ENCODE measurements around the gene PLXND1.

PLXND1 gene

DNA sequence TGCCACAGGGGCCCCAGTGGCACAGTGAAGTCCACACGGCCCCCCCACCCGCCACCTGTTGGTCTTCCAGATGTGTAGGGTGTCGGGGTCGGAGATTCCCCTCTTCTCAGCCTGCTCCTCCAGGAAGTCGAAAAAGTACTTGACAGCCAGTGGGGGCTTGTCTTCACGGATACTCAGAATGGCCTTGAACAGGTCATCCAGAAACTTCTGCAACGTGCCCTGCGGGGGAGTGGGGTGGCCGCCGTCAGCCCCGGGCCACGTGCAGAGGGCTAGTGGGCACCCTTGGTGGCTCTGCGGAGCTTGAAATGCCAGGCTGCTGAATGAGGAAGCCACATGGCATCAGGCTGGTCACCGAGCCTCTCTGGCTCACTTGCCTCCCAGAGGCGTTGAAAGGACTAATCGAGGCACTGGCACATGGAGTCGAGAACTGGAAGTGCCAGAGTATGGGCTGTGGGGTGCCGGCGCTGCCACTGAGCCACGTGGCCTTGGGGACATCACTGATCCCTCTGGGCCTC, 46.9 kb downstream of the PLXND1 start:
- WGBS: 95% methylated on average over 20 of the region's 20 CpGs

DNA sequence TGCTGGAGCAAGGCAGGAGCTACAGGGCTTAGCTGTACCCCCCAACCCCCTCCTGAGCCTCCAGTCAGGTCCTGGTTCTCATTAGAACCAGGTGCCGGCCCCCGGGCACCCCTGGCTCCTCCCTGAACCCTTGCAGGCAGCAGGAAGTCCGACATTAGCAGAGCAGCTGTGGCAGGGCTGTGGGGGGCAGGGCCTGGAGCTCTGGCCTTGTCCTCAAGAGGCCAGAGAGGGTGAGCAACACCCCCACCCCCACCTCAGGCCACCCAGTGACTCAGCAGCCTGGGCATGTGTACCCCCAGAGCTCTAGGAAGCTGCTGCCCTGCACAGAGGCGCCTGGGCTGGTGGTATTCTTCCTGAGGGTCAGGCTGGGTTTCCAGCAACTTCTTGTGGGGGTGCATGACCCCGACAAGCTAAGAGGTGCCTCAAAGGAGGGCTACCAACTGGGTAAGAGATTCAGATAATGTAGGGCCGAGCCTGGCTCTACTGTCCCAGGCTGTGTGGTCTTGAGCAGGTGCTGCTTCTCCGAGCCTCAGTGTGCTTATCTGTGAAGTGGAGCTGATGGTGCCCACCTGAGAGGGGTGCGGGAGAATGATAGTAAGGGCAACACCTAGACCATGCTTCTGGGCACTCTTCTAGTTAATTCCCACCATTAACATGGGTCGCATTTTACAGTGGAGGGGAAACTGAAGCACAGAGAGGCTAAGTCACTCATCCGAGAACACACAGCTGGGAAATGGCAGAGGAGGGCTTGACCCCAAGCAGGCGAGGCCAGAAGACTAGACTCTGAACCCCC, 47.5 kb downstream of the PLXND1 start:
- peaks cover 16% of the 10 kb centered on the region for H3K36me3 ChIP-seq (ENCODE audit: insufficient read depth, low read length)
- 89% methylated on average over 11 of the region's 11 CpGs for WGBS
- no peaks in the 10 kb centered on the region; the same call in 1 of the 2 replicates for H3K4me1 ChIP-seq (ENCODE audit: insufficient read depth, low read length)
- no peaks in the 10 kb centered on the region for H3K9me3 ChIP-seq (ENCODE audit: insufficient read depth, low read depth, low read length)
- no peaks in the 10 kb centered on the region for H3K27me3 ChIP-seq (ENCODE audit: insufficient read depth, low read length)
- H3K9ac ChIP-seq (ENCODE audit: low read depth, low read length): no peak overlapping the region
- H3K4me3 ChIP-seq (ENCODE audit: low read length): no peak overlapping the region
- H3K27ac ChIP-seq (ENCODE audit: low read depth, low read length): no peak overlapping the region

More for the DNA sequence above, 46.9 kb downstream of the PLXND1 start:
- no peak overlapping the region for H3K9ac ChIP-seq (ENCODE audit: low read depth, low read length)
- H3K36me3 ChIP-seq (ENCODE audit: insufficient read depth, low read length): peaks cover 16% of the 10 kb centered on the region
- no peaks in the 10 kb centered on the region; the same call in 1 of the 2 replicates for H3K4me1 ChIP-seq (ENCODE audit: insufficient read depth, low read length)
- no peak overlapping the region for H3K4me3 ChIP-seq (ENCODE audit: low read length)
- H3K27me3 ChIP-seq (ENCODE audit: insufficient read depth, low read length): no peaks in the 10 kb centered on the region
- no peaks in the 10 kb centered on the region for H3K9me3 ChIP-seq (ENCODE audit: insufficient read depth, low read depth, low read length)
- no peak overlapping the region for H3K27ac ChIP-seq (ENCODE audit: low read depth, low read length)

DNA sequence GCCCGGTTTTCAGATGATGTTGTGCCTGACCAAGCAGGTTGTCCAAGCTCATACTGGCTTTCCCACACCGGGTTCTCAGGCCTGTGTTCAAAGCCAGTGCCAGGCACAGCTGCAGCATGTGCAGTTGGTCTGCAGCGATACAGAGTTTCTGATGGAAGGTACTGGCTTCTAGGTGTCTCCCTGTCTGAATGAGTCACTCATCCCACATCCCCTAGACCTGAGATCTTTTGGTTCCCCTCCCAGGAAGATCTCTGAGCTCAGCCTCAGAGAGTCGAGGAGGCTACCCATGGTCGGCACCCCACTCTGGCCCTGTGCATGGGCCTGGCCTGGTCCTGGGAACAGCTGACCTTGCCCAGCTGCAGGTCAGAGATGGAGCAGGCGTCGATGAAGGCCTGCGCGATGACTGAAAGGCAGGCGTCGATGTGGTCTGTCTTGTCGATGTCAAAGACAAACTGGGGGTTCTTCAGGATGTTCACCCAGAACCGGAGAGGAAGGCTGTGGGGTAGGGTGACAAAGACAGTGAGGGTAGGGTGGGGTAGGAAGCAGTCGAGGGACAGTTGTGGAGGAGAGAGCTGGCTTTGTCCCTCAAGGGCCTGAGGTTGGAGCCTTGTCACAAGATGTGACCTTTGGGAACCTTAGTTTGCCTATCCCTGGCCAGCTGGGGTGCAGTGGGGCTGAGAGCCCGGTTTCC, 48.2 kb downstream of the PLXND1 start:
- no peak overlapping the region for H3K27ac ChIP-seq (ENCODE audit: low read depth, low read length)
- no peaks in the 10 kb centered on the region for H3K27me3 ChIP-seq (ENCODE audit: insufficient read depth, low read length)
- H3K9ac ChIP-seq (ENCODE audit: low read depth, low read length): no peak overlapping the region; the same call in 1 of the 2 replicates
- 93% methylated on average over 15 of the region's 15 CpGs for WGBS
- no peaks in the 10 kb centered on the region for H3K9me3 ChIP-seq (ENCODE audit: insufficient read depth, low read depth, low read length)
- H3K4me3 ChIP-seq (ENCODE audit: low read length): no peak overlapping the region
- peaks cover 16% of the 10 kb centered on the region for H3K36me3 ChIP-seq (ENCODE audit: insufficient read depth, low read length)
- H3K4me1 ChIP-seq (ENCODE audit: insufficient read depth, low read length): no peaks in the 10 kb centered on the region; the same call in 1 of the 2 replicates

DNA sequence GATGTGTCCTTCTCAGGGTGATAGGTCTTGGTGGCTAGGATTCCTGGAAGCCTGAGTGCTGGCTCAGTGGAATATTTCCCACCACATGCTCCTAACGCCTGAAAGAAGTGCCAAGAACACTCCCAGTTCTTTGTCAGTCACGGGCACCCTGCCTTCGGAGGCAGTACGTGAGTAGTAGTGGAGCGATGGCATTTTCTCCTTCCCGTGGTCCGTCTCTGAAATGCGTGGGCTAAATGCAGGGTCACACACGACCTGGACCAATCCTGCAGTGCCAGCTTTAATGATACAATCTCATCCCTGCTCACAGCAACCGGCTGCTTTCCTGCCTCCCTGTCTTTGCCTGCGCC, 49.0 kb downstream of the PLXND1 start:
- H3K4me1 ChIP-seq (ENCODE audit: insufficient read depth, low read length): no peaks in the 10 kb centered on the region; the same call in 1 of the 2 replicates
- H3K36me3 ChIP-seq (ENCODE audit: insufficient read depth, low read length): peaks cover 14% of the 10 kb centered on the region
- no peak overlapping the region for H3K9ac ChIP-seq (ENCODE audit: low read depth, low read length)
- H3K27ac ChIP-seq (ENCODE audit: low read depth, low read length): no peak overlapping the region
- no peaks in the 10 kb centered on the region for H3K27me3 ChIP-seq (ENCODE audit: insufficient read depth, low read length)
- H3K9me3 ChIP-seq (ENCODE audit: insufficient read depth, low read depth, low read length): no peaks in the 10 kb centered on the region
- 91% methylated on average over 11 of the region's 11 CpGs for WGBS
- H3K4me3 ChIP-seq (ENCODE audit: low read length): no peak overlapping the region

DNA sequence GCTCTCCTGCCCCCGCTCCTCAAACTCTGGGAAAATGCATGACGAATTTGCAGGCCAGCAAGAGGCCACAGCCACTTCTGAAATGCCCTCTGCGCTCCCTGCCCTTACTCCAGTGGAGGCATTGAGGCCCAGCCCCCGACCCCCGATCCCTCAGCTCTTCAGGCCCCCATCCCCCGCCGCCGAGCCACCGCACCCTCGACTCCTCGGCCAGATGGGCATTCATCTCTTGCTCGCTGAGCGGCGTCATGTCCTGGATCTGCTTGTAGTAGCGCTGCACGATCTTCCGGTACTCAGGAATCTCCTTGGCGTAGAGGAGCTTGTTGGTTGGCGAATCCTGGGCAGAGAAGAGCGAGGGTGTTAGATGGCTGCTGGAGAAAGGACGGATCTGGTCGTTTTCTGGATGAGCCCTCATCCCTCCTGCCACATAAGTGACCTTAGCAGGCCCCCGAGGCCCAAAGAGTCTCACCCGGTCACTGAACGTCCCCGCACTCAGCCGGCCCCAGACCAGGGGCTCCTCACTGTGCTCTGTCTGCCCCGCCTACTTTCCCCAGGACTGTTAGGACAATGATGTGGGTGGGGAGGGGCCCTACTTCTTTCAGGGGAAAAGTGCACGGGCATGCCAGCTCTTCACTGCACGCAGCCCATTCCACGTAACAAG, 49.5 kb downstream of the PLXND1 start:
- Histone ChIP-seq H3K27me3 (ENCODE audit: insufficient read depth, low read length) (no peaks in the 10 kb centered on the region), H3K36me3 (ENCODE audit: insufficient read depth, low read length) (peaks cover 11% of the 10 kb centered on the region), H3K9me3 (ENCODE audit: insufficient read depth, low read depth, low read length) (no peaks in the 10 kb centered on the region), H3K4me3 (ENCODE audit: low read length) (no peak overlapping the region), H3K4me1 (ENCODE audit: insufficient read depth, low read length) (no peaks in the 10 kb centered on the region; the same call in 1 of the 2 replicates), H3K27ac (ENCODE audit: low read depth, low read length) (no peak overlapping the region), H3K9ac (ENCODE audit: low read depth, low read length) (no peak overlapping the region)
- 87% methylated on average over 31 of the region's 31 CpGs for WGBS

DNA sequence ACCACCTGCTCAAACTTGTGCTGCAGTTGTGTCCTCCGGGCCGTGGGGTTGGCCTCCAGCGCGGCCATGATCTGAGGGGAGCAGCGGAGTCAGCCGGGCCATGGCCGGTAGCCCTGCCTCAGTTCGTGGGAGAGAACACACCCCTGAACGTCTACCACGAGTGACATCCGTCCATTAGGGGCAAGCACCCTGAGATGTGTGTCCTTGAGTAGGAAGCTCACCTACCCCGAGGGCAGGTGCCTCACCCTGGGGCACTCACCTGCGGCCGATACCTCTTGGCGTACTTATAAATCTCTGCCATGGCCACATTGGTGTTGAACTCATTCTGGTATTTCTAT, 50.1 kb downstream of the PLXND1 start:
- Histone ChIP-seq H3K4me3 (ENCODE audit: low read length) (no peak overlapping the region), H3K36me3 (ENCODE audit: insufficient read depth, low read length) (peaks cover 11% of the 10 kb centered on the region), H3K27ac (ENCODE audit: low read depth, low read length) (no peak overlapping the region), H3K4me1 (ENCODE audit: insufficient read depth, low read length) (no peaks in the 10 kb centered on the region; the same call in 1 of the 2 replicates), H3K9me3 (ENCODE audit: insufficient read depth, low read depth, low read length) (no peaks in the 10 kb centered on the region), H3K27me3 (ENCODE audit: insufficient read depth, low read length) (no peaks in the 10 kb centered on the region), H3K9ac (ENCODE audit: low read depth, low read length) (no peak overlapping the region)
- 94% methylated on average over 15 of the region's 15 CpGs for WGBS

DNA sequence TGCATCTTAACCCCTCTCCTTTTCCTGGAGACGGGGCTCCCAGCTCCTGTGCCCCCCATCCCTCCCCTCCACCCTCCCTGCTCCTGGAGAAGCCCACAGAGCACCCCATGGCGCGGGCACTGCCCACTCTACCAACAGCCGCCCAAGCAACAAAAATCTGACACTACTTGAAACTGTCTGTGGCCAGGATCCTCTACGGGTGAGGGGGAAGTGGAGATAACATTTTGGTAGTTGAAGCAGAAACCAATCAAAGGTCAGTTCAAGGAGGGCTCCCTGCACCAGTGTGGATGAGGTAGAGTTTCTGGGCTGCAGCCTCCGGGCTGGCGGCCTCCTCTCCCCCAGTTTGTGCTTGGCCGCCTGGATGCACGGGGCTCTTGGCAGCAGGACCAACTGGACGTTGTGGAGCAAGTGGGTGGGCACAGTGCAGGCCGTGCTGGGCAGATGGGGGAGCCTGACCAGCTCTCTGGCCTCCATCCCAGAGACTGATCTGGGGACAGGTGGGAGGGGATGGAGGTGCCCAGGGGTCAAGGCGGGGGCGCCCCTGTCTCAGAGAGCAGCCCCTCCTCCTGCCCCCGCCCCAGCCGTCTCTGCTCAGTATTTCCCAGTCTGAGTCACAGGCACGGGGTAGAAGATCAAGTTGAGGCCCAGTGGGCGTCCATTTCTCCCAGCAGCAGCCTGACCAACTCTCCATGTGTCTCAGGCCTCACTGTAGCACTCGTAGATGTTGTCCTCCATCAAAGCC, 50.7 kb downstream of the PLXND1 start:
- peaks cover 11% of the 10 kb centered on the region for H3K36me3 ChIP-seq (ENCODE audit: insufficient read depth, low read length)
- WGBS: 94% methylated on average over 18 of the region's 18 CpGs

DNA sequence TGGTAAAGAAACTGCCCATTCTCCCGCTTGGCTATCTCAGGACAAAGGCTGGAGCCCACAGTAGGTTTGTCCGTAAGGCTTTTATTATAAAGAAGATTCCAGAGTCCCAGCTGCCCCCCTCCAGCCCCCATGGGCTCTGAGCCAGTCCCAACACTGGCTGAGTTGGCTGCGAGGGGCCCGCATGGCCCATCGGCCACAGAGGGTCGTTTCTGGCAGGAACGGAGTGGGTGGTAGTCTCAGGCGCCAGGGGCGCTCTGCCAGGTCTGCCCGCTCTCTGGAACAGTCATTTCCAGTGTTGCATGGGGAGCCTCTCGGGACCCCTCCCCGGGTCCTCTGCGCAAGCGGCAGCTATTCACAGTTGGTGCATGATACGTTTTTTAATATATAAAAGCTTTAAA, 51.3 kb downstream of the PLXND1 start:
- no peaks in the 10 kb centered on the region; the same call in 1 of the 2 replicates for H3K4me1 ChIP-seq (ENCODE audit: insufficient read depth, low read length)
- no peak overlapping the region for H3K9ac ChIP-seq (ENCODE audit: low read depth, low read length)
- no peaks in the 10 kb centered on the region for H3K27me3 ChIP-seq (ENCODE audit: insufficient read depth, low read length)
- no peak overlapping the region for H3K4me3 ChIP-seq (ENCODE audit: low read length)
- WGBS: 93% methylated on average over 15 of the region's 15 CpGs
- no peak overlapping the region for H3K27ac ChIP-seq (ENCODE audit: low read depth, low read length)
- peaks cover 11% of the 10 kb centered on the region for H3K36me3 ChIP-seq (ENCODE audit: insufficient read depth, low read length)
- no peaks in the 10 kb centered on the region for H3K9me3 ChIP-seq (ENCODE audit: insufficient read depth, low read depth, low read length)

More for the DNA sequence above, 50.7 kb downstream of the PLXND1 start:
- Histone ChIP-seq H3K27me3 (ENCODE audit: insufficient read depth, low read length) (no peaks in the 10 kb centered on the region), H3K27ac (ENCODE audit: low read depth, low read length) (no peak overlapping the region), H3K9me3 (ENCODE audit: insufficient read depth, low read depth, low read length) (no peaks in the 10 kb centered on the region), H3K4me3 (ENCODE audit: low read length) (no peak overlapping the region), H3K9ac (ENCODE audit: low read depth, low read length) (no peak overlapping the region), H3K4me1 (ENCODE audit: insufficient read depth, low read length) (no peaks in the 10 kb centered on the region; the same call in 1 of the 2 replicates)

DNA sequence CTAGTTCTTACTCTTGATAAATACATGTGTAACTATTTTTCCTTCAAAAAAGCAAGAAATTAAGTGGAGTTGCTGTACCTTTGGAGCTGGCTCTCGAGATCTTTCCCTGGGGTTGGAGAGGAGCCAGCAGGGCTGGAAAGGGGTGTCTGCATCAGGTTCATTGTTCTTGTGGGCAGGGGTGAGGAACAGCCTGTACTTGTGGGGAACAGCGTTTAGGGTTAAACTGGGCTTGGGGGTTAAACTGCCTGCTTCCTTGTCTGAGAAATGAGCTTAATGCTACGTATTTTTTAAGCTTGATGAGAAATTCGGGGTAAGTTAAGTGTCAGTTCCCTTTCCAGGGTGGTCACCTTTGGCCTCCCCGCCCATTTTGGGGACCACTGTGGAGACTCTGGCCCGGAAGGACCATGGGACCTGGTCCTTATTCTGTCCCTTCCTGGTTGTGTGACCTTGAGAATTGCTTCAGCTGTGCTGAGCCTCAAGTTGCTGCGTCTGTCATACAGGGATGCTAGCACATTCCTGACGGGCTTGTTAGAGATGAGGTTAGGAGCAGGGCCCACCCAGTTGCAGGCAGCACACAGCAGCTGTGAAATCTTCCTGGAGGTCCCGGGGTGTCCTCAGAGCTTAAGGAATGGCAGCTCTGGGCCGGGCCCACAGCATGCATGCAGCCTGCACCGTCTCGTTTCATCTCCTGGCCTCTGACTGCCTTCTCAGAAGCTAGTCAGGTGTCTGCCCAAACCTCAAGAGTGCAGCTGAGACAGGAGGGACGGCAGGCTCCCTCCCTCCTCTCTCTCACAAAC, 51.9 kb downstream of the PLXND1 start:
- Histone ChIP-seq H3K9ac (ENCODE audit: low read depth, low read length) (no peak overlapping the region), H3K4me3 (ENCODE audit: low read length) (no peak overlapping the region), H3K36me3 (ENCODE audit: insufficient read depth, low read length) (peaks cover 11% of the 10 kb centered on the region), H3K4me1 (ENCODE audit: insufficient read depth, low read length) (no peaks in the 10 kb centered on the region; the same call in 1 of the 2 replicates), H3K27me3 (ENCODE audit: insufficient read depth, low read length) (no peaks in the 10 kb centered on the region), H3K27ac (ENCODE audit: low read depth, low read length) (no peak overlapping the region), H3K9me3 (ENCODE audit: insufficient read depth, low read depth, low read length) (no peaks in the 10 kb centered on the region)
- WGBS: 85% methylated on average over 13 of the region's 13 CpGs

DNA sequence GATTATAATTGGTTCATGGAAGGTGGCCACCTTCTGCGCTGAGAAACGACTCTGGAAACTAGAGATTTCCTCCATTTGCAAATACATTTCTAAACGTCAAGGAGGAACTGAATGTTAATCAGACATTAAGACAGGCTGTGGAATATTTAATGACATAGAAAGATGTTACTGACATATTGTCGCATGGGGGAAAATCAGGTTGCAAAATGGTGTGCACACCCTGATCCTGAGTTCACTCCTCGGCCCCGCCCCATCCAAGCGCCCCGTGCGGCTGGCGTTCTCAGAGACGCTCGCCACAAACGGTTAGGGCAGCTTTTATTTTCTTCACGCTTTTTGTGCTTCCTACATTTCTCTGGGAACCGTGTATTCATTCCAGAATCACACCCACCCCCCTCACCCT, 52.8 kb downstream of the PLXND1 start:
- no peak overlapping the region for H3K9ac ChIP-seq (ENCODE audit: low read depth, low read length)

More for the DNA sequence above, 52.8 kb downstream of the PLXND1 start:
- no peaks in the 10 kb centered on the region for H3K9me3 ChIP-seq (ENCODE audit: insufficient read depth, low read depth, low read length)
- peaks cover 6% of the 10 kb centered on the region for H3K36me3 ChIP-seq (ENCODE audit: insufficient read depth, low read length)
- no peak overlapping the region for H3K4me3 ChIP-seq (ENCODE audit: low read length)
- no peaks in the 10 kb centered on the region for H3K27me3 ChIP-seq (ENCODE audit: insufficient read depth, low read length)
- no peaks in the 10 kb centered on the region; the same call in 1 of the 2 replicates for H3K4me1 ChIP-seq (ENCODE audit: insufficient read depth, low read length)
- WGBS: 87% methylated on average over 15 of the region's 15 CpGs
- no peak overlapping the region for H3K27ac ChIP-seq (ENCODE audit: low read depth, low read length)
